ENCODE results near the gene PALLD. TPM values are rescaled to one million over a fixed set of nuclear protein-coding genes. Genes with fewer than 3 reads are reported as not detected.

The PALLD gene
- total RNA-seq, 1 donor from 2014 or later, result 179 TPM

- Histone ChIP-seq H3K27ac (no peak overlapping the region), H3K36me3 (no peaks in the 10 kb centered on the region), H3K27me3 (no peaks in the 10 kb centered on the region), H3K4me1 (peaks cover 4% of the 10 kb centered on the region), H3K4me3 (no peak overlapping the region), H3K9me3 (no peaks in the 10 kb centered on the region)
- DNase-seq (no peak), ATAC-seq (no peak)
- intact Hi-C loops (cut with DNase I), result no loop called here
- TF ChIP-seq, protein P1, sequence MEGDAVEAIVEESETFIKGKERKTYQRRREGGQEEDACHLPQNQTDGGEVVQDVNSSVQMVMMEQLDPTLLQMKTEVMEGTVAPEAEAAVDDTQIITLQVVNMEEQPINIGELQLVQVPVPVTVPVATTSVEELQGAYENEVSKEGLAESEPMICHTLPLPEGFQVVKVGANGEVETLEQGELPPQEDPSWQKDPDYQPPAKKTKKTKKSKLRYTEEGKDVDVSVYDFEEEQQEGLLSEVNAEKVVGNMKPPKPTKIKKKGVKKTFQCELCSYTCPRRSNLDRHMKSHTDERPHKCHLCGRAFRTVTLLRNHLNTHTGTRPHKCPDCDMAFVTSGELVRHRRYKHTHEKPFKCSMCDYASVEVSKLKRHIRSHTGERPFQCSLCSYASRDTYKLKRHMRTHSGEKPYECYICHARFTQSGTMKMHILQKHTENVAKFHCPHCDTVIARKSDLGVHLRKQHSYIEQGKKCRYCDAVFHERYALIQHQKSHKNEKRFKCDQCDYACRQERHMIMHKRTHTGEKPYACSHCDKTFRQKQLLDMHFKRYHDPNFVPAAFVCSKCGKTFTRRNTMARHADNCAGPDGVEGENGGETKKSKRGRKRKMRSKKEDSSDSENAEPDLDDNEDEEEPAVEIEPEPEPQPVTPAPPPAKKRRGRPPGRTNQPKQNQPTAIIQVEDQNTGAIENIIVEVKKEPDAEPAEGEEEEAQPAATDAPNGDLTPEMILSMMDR (IDR thresholded peaks at IDR 0.05), result no peak
Observed at GRCh38 chr4:168674077-168674747, 177.4 kb downstream of the PALLD start.

GRCh38 chr4:168674866-168675265 lies 178.0 kb downstream of the PALLD start:
- no peak overlapping the region for H3K4me3 ChIP-seq
- H3K9me3 ChIP-seq, result no peaks in the 10 kb centered on the region
- TF ChIP-seq, protein P1 (IDR thresholded peaks at IDR 0.05), result no peak
- ATAC-seq (no peak), DNase-seq (no peak)
- no peaks in the 10 kb centered on the region for H3K36me3 ChIP-seq
- H3K4me1 ChIP-seq, result peaks cover 4% of the 10 kb centered on the region
- H3K27me3 ChIP-seq, result no peaks in the 10 kb centered on the region
- intact Hi-C loops (cut with DNase I), result no loop called here
- H3K27ac ChIP-seq, result no peak overlapping the region

- Histone ChIP-seq H3K4me1 (peaks cover 4% of the 10 kb centered on the region), H3K4me3 (no peak overlapping the region), H3K9me3 (no peaks in the 10 kb centered on the region), H3K27me3 (no peaks in the 10 kb centered on the region), H3K36me3 (no peaks in the 10 kb centered on the region), H3K27ac (no peak overlapping the region)
- ATAC-seq, result no peak
- intact Hi-C loops (cut with DNase I), result no loop called here
- no peak for DNase-seq
- TF ChIP-seq, protein P1 (IDR thresholded peaks at IDR 0.05), result no peak
Observed at GRCh38 chr4:168677063-168677462, 180.2 kb downstream of the PALLD start.

GRCh38 chr4:168677879-168678278 lies 181.0 kb downstream of the PALLD start:
- Histone ChIP-seq H3K9me3 (no peaks in the 10 kb centered on the region), H3K36me3 (no peaks in the 10 kb centered on the region), H3K27me3 (no peaks in the 10 kb centered on the region), H3K27ac (no peak overlapping the region), H3K4me3 (no peak overlapping the region), H3K4me1 (peaks cover 4% of the 10 kb centered on the region)
- ATAC-seq (no peak), DNase-seq (no peak)
- TF ChIP-seq, protein P1 (IDR thresholded peaks at IDR 0.05), result no peak
- intact Hi-C loops (cut with DNase I), result no loop called here

DNA sequence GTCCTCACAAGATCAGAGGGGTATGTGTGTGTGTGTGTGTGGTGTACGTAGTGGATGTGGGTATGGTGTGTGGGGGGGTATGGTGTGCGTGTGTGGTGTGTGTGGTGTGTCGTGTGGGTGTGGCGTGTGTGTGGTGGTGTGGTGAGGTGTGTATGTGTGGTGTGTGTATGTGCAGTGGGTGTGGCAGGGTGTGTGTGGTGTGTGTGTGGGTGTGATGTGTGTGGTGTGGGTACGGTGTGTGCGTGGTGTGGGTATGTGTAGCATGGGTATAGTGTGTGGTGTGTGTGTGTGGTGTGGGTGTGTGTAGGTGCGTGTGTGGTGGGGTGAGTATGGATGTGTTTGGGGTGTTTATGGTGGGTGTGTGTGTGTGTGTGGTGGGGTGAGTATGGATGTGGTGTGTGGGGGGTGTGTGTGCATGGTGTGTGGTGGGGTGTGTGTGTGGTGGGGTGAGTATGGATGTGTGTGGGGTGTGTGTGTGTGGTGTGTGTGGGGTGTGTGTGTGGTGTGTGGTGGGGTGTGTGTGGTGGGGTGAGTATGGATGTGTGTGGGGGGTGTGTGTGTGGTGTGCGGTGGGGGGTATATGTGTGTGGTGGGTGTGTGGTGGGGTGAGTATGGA lies 182.0 kb downstream of the PALLD start:
- DNase-seq, result no peak
- Histone ChIP-seq H3K4me1 (peaks cover 4% of the 10 kb centered on the region), H3K27ac (no peak overlapping the region), H3K4me3 (no peak overlapping the region), H3K9me3 (no peaks in the 10 kb centered on the region), H3K27me3 (no peaks in the 10 kb centered on the region), H3K36me3 (no peaks in the 10 kb centered on the region)
- intact Hi-C loops (cut with DNase I), result no loop called here
- TF ChIP-seq, protein P1 (IDR thresholded peaks at IDR 0.05), result no peak
- ATAC-seq, result peak; percentile 40

Data from upper lobe of right lung (tissue), 1 donor.